ENCODE data around the gene PNMA8B.

PNMA8B gene

DNA sequence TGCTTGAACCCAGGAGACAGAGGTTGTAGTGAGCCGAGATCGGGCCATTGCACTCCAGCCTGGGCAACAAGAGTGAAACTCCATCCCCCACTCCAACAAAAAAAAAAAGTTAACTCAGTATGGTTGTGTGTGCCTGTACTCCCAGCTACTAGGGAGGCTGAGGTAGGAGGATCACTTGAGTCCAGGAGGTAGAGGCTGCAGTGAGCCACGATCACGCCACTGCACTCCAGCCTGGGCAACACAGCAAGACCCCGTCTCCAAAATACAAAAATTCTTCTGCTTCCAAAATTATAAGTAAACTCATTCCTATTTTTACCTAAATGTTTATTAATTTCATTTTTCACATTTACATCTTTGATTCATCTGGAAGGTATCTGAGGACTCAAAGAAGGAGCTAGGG lies 38.7 kb downstream of the PNMA8B start:
- no peak for DNase-seq (ENCODE audit: low spot score)

GRCh38 chr19:46454244-46454643 lies 41.4 kb downstream of the PNMA8B start:
- DNase-seq (ENCODE audit: low spot score) = no peak

DNA sequence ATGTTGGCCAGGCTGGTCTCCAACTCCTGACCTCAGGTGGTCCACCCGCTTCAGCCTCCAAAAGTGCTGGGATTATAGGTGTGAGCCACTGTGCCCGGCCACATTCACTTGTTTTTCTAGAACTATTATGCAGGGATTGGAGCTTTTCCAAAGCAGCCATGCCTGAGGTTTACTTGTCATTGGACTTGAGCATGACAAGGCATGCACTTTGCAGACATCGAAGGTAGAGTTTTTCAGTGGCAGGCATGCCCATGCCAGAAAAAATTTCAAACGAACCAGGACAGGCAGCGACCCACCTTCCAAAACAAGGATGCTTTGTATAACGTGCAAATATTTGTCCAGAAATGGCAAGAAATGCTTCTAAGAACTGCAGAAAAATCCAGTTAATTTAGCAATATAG lies 42.0 kb downstream of the PNMA8B start:
- DNase-seq (ENCODE audit: low spot score) = no peak

DNA sequence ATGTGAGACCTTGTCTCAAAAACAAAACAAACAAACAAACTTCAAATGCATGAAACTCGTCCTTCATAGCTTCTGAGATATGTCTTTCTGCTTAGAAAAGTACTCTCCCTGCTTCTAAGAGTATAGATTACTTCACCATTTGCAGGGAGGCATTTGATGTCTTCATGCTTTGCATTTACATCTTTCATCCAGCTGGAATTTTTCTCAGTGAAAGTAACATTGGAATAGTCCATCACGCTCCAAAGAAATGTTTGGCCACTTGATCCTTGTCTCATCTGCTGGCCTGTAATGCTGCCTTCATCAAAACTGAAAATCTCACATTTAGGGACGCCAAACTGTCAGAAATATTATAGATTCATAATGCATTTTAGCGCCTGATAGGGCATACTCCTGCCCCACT lies 43.5 kb downstream of the PNMA8B start:
- DNase-seq (ENCODE audit: low spot score) = no peak

DNA sequence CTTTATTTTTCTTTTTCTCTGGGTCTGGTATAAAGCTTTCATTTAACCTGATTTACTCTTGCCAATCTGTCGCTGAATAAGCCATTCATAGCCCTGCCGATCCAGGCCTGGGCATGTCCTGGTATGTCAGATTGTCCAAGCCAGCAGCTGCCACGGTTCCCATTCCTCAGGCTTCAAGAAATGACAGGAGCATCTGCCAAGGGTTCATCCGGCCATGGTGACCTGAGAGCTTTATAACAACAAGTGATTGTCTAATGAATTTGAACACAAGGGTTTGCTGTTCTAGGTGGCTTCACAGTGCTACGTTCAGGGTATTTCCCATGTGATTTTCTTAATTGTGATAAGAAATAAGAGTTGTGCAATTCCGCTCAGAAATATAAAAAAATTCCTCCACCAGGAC lies 44.3 kb downstream of the PNMA8B start:
- no peak for DNase-seq (ENCODE audit: low spot score)

- no peak for DNase-seq (ENCODE audit: low spot score)
Measured at GRCh38 chr19:46450737-46451136, 44.9 kb downstream of the PNMA8B start.

DNA sequence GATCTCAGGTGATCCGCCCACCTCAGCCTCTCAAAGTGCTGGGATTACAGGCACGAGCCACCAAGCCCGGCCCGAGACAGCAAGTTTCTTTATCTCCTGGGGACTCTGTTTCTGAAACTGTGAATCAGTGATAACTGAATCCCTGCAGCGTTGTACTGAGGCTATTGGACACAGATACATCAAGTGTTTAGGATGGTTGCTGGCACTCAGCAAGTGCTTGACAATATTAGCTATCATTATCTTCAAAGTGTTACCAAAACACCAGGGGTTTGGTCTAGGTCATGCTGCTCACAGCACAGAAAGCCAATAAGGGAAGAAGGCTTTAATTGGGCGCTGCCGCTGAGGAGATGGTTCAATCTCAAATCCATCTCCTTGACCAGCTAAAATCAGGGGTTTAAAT lies 46.4 kb downstream of the PNMA8B start:
- no peak for DNase-seq (ENCODE audit: low spot score)

DNA sequence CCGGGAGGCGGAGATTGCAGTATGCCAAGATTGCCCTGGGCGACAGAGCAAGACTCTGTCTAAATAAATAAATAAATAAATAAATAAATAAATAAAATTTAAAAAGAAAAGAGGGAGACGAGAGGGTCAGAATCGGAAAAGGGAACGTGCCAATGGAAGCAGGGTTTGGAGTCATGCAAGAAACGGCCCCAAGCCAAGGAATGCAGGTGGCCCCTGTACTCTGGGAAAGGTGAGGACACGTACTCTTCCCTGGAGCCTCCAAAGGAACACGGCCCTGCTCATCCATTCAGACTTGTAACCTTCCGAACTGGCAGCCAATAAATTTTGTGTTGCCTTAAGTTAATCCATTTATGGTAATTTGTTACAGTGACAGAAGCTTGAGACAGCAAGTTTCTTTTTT lies 47.1 kb downstream of the PNMA8B start:
- no peak for DNase-seq (ENCODE audit: low spot score)

GRCh38 chr19:46447824-46448223 lies 47.8 kb downstream of the PNMA8B start:
- DNase-seq (ENCODE audit: low spot score) = no peak

- DNase-seq (ENCODE audit: low spot score) = no peak
Measured at GRCh38 chr19:46447006-46447405, 48.7 kb downstream of the PNMA8B start.

GRCh38 chr19:46446021-46446420 lies 49.6 kb downstream of the PNMA8B start:
- DNase-seq (ENCODE audit: low spot score) = no peak

- peak; percentile 61 for DNase-seq (ENCODE audit: low spot score)
Measured at GRCh38 chr19:46442808-46443450, 52.7 kb downstream of the PNMA8B start.

- DNase-seq (ENCODE audit: low spot score) = no peak
Measured at GRCh38 chr19:46441866-46442265, 53.8 kb downstream of the PNMA8B start.

Data from kidney tubule cell (primary cell).